Thyroid gland (tissue), 4 donors: ENCODE measurements around the gene SH3BGR.

Experiments
- POLR2A ChIP-seq, 2 donors: fragments of 450-650 bp; IDR thresholded peaks; one replicate each; pipeline ENCODE4 v1.6.1; 2017; ENCODE audit warnings: antibody characterized with exemption in 2 of 2, mild to moderate bottlenecking in 2 of 2, moderate library complexity in 1 of 2
- TF ChIP-seq, protein P1 (sequence below), 6 experiments: fragments of 200-600 bp in 3 of 6; fragments of 450-650 bp in 3 of 6; sonication (generic) in 3 of 6; IDR thresholded peaks; one replicate each; pipeline ENCODE4 v1.5.1; 2016 to 2019; ENCODE audit warnings: antibody characterized with exemption in 6 of 6, mild to moderate bottlenecking in 2 of 6, inconsistent platforms in 1 of 6, moderate library complexity in 1 of 6

DNA sequence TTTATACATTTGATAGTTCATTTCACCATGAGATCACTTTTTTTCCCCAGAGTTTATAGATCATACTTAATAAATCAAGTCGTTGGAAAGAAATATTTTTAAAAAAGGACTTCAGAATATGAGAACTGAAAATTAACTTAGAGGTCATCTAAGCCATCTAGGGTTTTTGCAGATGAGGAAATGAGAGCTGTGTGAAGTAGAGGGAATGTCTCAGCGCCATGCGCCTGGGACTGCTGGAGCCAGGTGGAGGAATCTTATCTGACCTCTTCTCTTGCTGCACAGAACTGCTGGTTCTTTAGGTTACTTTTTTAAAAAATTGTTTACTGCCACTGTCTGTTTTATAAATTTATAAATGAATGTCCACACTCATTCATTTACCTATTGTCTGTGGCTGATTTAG, 11.5 kb downstream of the SH3BGR start:
- TF ChIP-seq, protein P1, sequence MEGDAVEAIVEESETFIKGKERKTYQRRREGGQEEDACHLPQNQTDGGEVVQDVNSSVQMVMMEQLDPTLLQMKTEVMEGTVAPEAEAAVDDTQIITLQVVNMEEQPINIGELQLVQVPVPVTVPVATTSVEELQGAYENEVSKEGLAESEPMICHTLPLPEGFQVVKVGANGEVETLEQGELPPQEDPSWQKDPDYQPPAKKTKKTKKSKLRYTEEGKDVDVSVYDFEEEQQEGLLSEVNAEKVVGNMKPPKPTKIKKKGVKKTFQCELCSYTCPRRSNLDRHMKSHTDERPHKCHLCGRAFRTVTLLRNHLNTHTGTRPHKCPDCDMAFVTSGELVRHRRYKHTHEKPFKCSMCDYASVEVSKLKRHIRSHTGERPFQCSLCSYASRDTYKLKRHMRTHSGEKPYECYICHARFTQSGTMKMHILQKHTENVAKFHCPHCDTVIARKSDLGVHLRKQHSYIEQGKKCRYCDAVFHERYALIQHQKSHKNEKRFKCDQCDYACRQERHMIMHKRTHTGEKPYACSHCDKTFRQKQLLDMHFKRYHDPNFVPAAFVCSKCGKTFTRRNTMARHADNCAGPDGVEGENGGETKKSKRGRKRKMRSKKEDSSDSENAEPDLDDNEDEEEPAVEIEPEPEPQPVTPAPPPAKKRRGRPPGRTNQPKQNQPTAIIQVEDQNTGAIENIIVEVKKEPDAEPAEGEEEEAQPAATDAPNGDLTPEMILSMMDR (IDR thresholded peaks at IDR 0.05) = no peak
- TF ChIP-seq POLR2A (IDR thresholded peaks at IDR 0.05) = no peak
